K562 (cell line): ENCODE data around the gene TMEM19. TPM values are rescaled to one million over a fixed set of nuclear protein-coding genes. Genes with fewer than 3 reads are reported as not detected.
A peak's percentile ranks its signal among the peaks of the same experiment; 100 is the strongest.

ENCODE experiments used
- ATAC-seq: fragments of 200-7000 bp; cut with Tn5 transposase; 3 replicates; pipeline ENCODE4 v1.9.1; 2020; ENCODE audit warnings: moderate library complexity
- BruUV-seq: library from RNA; stranded (reverse); fragments of 400-500 nt; replicated peaks from 2 replicates; lab custom pipeline; 2021; lab: Mats Ljungman, UMichigan
- CTCF ChIA-PET: fragments of 300-600 bp; formaldehyde crosslinking; extraction: SDS; loops from one replicate; lab custom pipeline; 2021; ENCODE audit warnings: low intra/inter-chr PET ratio; lab: Yijun Ruan, JAX
- POLR2A ChIA-PET: fragments of 300-600, 350-650 bp; sonication (Branson Sonifier 250); formaldehyde crosslinking; extraction: SDS; loops from one replicate; lab custom pipeline; 2021; ENCODE audit warnings: antibody characterized with exemption, inconsistent platforms; lab: Yijun Ruan, JAX
- DNase-seq, 4 experiments: peaks; one replicate each; pipeline versions ENCODE4 v3.0.0 to v3.0.0-alpha.2; 2011 to 2018; ENCODE audit warnings: low spot score in 3 of 4, mixed read lengths in 3 of 4; ENCODE audit errors: extremely low read depth in 1 of 4
- FAIRE-seq: peaks from 2 replicates; lab custom pipeline; 2011; peaks lifted over from hg19 to GRCh38; lab: Jason Lieb, UNC
- H2AFZ ChIP-seq: 2 replicates; pipeline ENCODE4 v1.6.0; 2011; ENCODE audit warnings: low read depth, low read length, control low read depth, inconsistent platforms
- H3K27ac ChIP-seq: fragments of 200-600 bp; 3 replicates; pipeline ENCODE4 v1.8.0; 2011; ENCODE audit warnings: low read depth, mild to moderate bottlenecking, control low read depth, inconsistent platforms, low read length, moderate library complexity, mixed read lengths; ENCODE audit errors: extremely low read depth
- H3K27me3 ChIP-seq, 2 experiments: fragments of 300-600 bp in 1 of 2; 2 replicates in 1 of 2; 3 replicates in 1 of 2; pipeline versions ENCODE4 v1.6.0 to v1.8.0; 2011; ENCODE audit warnings: inconsistent platforms in 2 of 2, low read length in 2 of 2, mild to moderate bottlenecking in 1 of 2, mixed read lengths in 1 of 2, moderate library complexity in 1 of 2; ENCODE audit not compliant: control insufficient read depth in 2 of 2, insufficient read depth in 2 of 2
- H3K36me3 ChIP-seq: fragments of 300-600 bp; 3 replicates; pipeline ENCODE4 v1.8.0; 2011; ENCODE audit warnings: mild to moderate bottlenecking, low read length, inconsistent platforms; ENCODE audit not compliant: control insufficient read depth, insufficient read depth
- H3K4me1 ChIP-seq, 2 experiments: fragments of 200-600 bp in 1 of 2; replicated peaks in 1 of 2; 2 replicates in 1 of 2; 3 replicates in 1 of 2; pipeline versions ENCODE4 v1.5.1 to v1.8.0; 2011; ENCODE audit warnings: inconsistent platforms in 2 of 2, low read length in 2 of 2, mild to moderate bottlenecking in 1 of 2, mixed read lengths in 1 of 2, moderate library complexity in 1 of 2; ENCODE audit not compliant: control insufficient read depth in 2 of 2, insufficient read depth in 2 of 2
- H3K4me2 ChIP-seq: 2 replicates; pipeline ENCODE4 v1.6.1; 2011; ENCODE audit warnings: low read length, control low read depth, inconsistent platforms, mixed read lengths; ENCODE audit not compliant: insufficient read depth
- H3K4me3 ChIP-seq: fragments of 200-600 bp; sonication (generic), shearing (Covaris generic); 2 replicates; pipeline ENCODE4 v1.5.1; 2016; ENCODE audit warnings: control low read depth, inconsistent platforms
- H3K79me2 ChIP-seq: fragments of 200-600 bp; 3 replicates; pipeline ENCODE4 v1.8.0; 2011; ENCODE audit warnings: low read length, inconsistent platforms; ENCODE audit not compliant: control insufficient read depth, insufficient read depth
- H3K9ac ChIP-seq, 2 experiments: 2 replicates each; pipeline versions ENCODE4 v1.6.0 to v1.6.1; 2011; ENCODE audit warnings: low read depth in 2 of 2, low read length in 2 of 2, control low read depth in 1 of 2, inconsistent platforms in 1 of 2, mild to moderate bottlenecking in 1 of 2, mixed read lengths in 1 of 2; ENCODE audit not compliant: insufficient read depth in 1 of 2
- H3K9me1 ChIP-seq: one replicate; pipeline ENCODE4 v1.6.0; 2011; ENCODE audit warnings: inconsistent platforms, mild to moderate bottlenecking, low read length, moderate library complexity; ENCODE audit not compliant: control insufficient read depth, insufficient read depth
- H3K9me3 ChIP-seq: replicated peaks from 2 replicates; pipeline ENCODE4 v1.5.1; 2011; ENCODE audit warnings: low read depth, low read length, inconsistent platforms; ENCODE audit not compliant: control insufficient read depth, insufficient read depth
- H4K20me1 ChIP-seq: replicated peaks from 2 replicates; pipeline ENCODE4 v1.6.1; 2011; ENCODE audit warnings: low read length, inconsistent platforms, mixed read lengths; ENCODE audit not compliant: control insufficient read depth, insufficient read depth
- ATF3 ChIP-seq, 2 experiments: fragments of 450-650 bp in 1 of 2; sonication (generic) in 1 of 2; formaldehyde crosslinking in 1 of 2; IDR thresholded peaks in 1 of 2; conservative IDR thresholded peaks in 1 of 2; 2 replicates each; pipeline versions ENCODE4 v1.6.1 to v1.8.1; 2016 to 2023; ENCODE audit warnings: mild to moderate bottlenecking in 2 of 2, moderate library complexity in 2 of 2, inconsistent platforms in 1 of 2, missing genetic modification reagents in 1 of 2
- C11orf30 ChIP-seq: fragments of 450-650 bp; IDR thresholded peaks from 2 replicates; pipeline ENCODE4 v1.6.1; 2016; ENCODE audit warnings: low read depth, mild to moderate bottlenecking
- DPF2 ChIP-seq: fragments of 450-650 bp; IDR thresholded peaks from 2 replicates; pipeline ENCODE4 v1.6.1; 2016
- EHMT2 ChIP-seq: fragments of 450-650 bp; IDR thresholded peaks from 2 replicates; pipeline ENCODE4 v1.6.1; 2018; ENCODE audit warnings: antibody characterized with exemption
- EP300 ChIP-seq: IDR thresholded peaks from 2 replicates; pipeline ENCODE4 v1.6.1; 2012; ENCODE audit warnings: low read length, improper control_type of control experiment
- FOSL1 ChIP-seq: fragments of 200-800 bp; sonication (Bioruptor generic); conservative IDR thresholded peaks from 2 replicates; pipeline ENCODE4 v1.6.1; 2016; ENCODE audit warnings: missing genetic modification characterization, missing compliant biosample characterization
- HDAC1 ChIP-seq, 2 experiments: fragments of 450-650 bp; IDR thresholded peaks; 2 replicates each; pipeline ENCODE4 v1.6.1; 2016 to 2017; ENCODE audit warnings: inconsistent platforms in 1 of 2, mild to moderate bottlenecking in 1 of 2, moderate library complexity in 1 of 2
- KLF16 ChIP-seq: IDR thresholded peaks from 2 replicates; pipeline ENCODE4 v1.6.1; 2016; ENCODE audit warnings: antibody characterized with exemption
- MEF2D ChIP-seq: conservative IDR thresholded peaks from 2 replicates; pipeline ENCODE4 v1.6.1; 2016; ENCODE audit warnings: low read depth, missing genetic modification characterization, missing compliant biosample characterization
- MEIS2 ChIP-seq: fragments of 450-650 bp; IDR thresholded peaks from 2 replicates; pipeline ENCODE4 v1.6.1; 2014; ENCODE audit warnings: mild to moderate bottlenecking; ENCODE audit not compliant: partially characterized antibody
- NFE2 ChIP-seq: IDR thresholded peaks from 2 replicates; pipeline ENCODE4 v1.6.1; 2014; ENCODE audit warnings: antibody characterized with exemption, low read depth
- RBM14 ChIP-seq: fragments of 200-400 bp; formaldehyde crosslinking; IDR thresholded peaks from 2 replicates; pipeline ENCODE4 v1.6.1; 2018; ENCODE audit warnings: low read depth, mild to moderate bottlenecking, low read length, moderate library complexity, borderline replicate concordance; ENCODE audit not compliant: insufficient read depth
- SMARCA4 ChIP-seq: fragments of 450-650 bp; IDR thresholded peaks from 2 replicates; pipeline ENCODE4 v1.6.1; 2016
- ZNF316 ChIP-seq: fragments of 450-650 bp; IDR thresholded peaks from 2 replicates; pipeline ENCODE4 v1.6.1; 2016
- WGBS: fragments of 100-300 bp; shearing (Covaris generic); methylation state at CpG from one replicate; pipeline ENCODE4 v1.1.6; 2016; ENCODE audit warnings: low coverage, mixed read lengths; ENCODE audit not compliant: insufficient coverage; ENCODE audit errors: missing lambda C conversion rate; 5-methylcytosine and 5-hydroxymethylcytosine counted together
- in situ Hi-C: fragments of 300-500 bp; cut with MboI; formaldehyde crosslinking; loops from 4 replicates; pipeline ENCODE4 v1.15.0; 2018; ENCODE audit warnings: inconsistent platforms, mixed read lengths
- intact Hi-C: fragments of 100-400 bp; cut with micrococcal nuclease; formaldehyde crosslinking; loops from 2 replicates; pipeline ENCODE4 v1.14.2; 2022
- polyA plus RNA-seq, 8 experiments: library from polyadenylated mRNA; depleted of rRNA in 4 of 8; stranded (reverse) in 5 of 8; unstranded in 3 of 8; fragments of >200 nt; fragmentation: Nextera tagmentation in 2 of 8; fragmentation: Illumina TruSeq in 1 of 8; extraction: Ambion mirVana in 2 of 8; extraction: Trizol in 1 of 8; gene quantifications; 2 replicates each; pipeline versions ENCODE4 v1.2.1 to v1.2.3, GENCODE V29; 2011 to 2014; ENCODE audit warnings: inconsistent platforms in 1 of 8, missing spikeins in 1 of 8
- total RNA-seq, 7 experiments: library from RNA; depleted of rRNA in 6 of 7; stranded (reverse); fragments of >200 nt in 6 of 7; fragmentation: Illumina TruSeq in 2 of 7; extraction: Trizol in 2 of 7; gene quantifications; 2 replicates each; pipeline versions ENCODE4 v1.2.1 to v1.2.3, GENCODE V29; 2011 to 2021; ENCODE audit warnings: low replicate concordance in 1 of 7
- TF ChIP-seq, protein P1 (sequence below): fragments of 450-650 bp; IDR thresholded peaks from 2 replicates; pipeline ENCODE4 v1.6.1; 2016; ENCODE audit warnings: mild to moderate bottlenecking

Gene TMEM19
- total and polyA plus RNA-seq, 9 of the 15 experiments (the other 6 are each of a cell fraction or from before 2014, with no cell fraction given), result 8.2 to 24.2 (median 17.2) TPM

- TF ChIP-seq RBM14, result no peak
- peak; percentile 77 for TF ChIP-seq EP300
- TF ChIP-seq, protein P1, sequence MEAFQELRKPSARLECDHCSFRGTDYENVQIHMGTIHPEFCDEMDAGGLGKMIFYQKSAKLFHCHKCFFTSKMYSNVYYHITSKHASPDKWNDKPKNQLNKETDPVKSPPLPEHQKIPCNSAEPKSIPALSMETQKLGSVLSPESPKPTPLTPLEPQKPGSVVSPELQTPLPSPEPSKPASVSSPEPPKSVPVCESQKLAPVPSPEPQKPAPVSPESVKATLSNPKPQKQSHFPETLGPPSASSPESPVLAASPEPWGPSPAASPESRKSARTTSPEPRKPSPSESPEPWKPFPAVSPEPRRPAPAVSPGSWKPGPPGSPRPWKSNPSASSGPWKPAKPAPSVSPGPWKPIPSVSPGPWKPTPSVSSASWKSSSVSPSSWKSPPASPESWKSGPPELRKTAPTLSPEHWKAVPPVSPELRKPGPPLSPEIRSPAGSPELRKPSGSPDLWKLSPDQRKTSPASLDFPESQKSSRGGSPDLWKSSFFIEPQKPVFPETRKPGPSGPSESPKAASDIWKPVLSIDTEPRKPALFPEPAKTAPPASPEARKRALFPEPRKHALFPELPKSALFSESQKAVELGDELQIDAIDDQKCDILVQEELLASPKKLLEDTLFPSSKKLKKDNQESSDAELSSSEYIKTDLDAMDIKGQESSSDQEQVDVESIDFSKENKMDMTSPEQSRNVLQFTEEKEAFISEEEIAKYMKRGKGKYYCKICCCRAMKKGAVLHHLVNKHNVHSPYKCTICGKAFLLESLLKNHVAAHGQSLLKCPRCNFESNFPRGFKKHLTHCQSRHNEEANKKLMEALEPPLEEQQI, result peak; percentile 58; the same call in 1 of the 2 replicates
- TF ChIP-seq MEF2D (tag), result 0 out of 2 replicates have a peak, but pooled peaks have one; percentile 12
Measured at GRCh38 chr12:71671816-71672215, 14.1 kb upstream of the TMEM19 start (continued).

DNA sequence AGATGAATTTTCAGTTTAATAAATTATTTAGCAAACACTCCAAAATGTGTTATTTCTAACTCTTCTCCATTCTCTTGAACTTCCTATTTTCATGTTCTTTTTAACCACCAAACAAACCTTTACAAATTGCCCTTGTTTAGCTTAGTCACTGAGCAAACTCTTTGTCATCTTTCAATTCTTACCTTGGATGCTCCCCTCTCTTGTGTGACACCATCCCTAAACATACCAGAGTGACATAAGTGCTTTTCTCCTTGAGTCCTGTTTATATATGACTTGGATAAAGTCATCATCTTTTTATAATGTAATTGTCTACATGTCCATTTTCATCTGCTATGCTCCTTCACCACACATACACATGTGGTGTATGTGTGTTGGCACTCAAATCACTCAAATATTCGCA, 3.4 kb upstream of the TMEM19 start:
- no peak overlapping the region for H3K4me2 ChIP-seq
- H3K36me3 ChIP-seq, result no peaks in the 10 kb centered on the region
- H3K9me1 ChIP-seq, result no peaks in the 10 kb centered on the region
- FAIRE-seq (no peak), DNase-seq (peak in 1 of 4 experiments; percentile 28), ATAC-seq (no peak)
- H3K27me3 ChIP-seq, result no peaks in the 10 kb centered on the region
- no peaks in the 10 kb centered on the region for H4K20me1 ChIP-seq
- TF ChIP-seq NFE2, result peak; percentile 46
- peak; percentile 52; the same call in 1 of the 2 replicates for TF ChIP-seq C11orf30
- TF ChIP-seq EHMT2, result 0 out of 2 replicates have a peak, but pooled peaks have one; percentile 13
- no peak for TF ChIP-seq HDAC1 (IDR thresholded peaks at IDR 0.05)
- TF ChIP-seq ATF3 (IDR thresholded peaks at IDR 0.05), result peak; percentile 68
- TF ChIP-seq ATF3 (CRISPR knock-in tag; conservative IDR thresholded peaks at IDR 0.05), result no peak
- 0 out of 2 replicates have a peak, but pooled peaks have one; percentile 10 for TF ChIP-seq DPF2
- TF ChIP-seq KLF16, result no peak
- peak; percentile 47; the same call in 1 of the 2 replicates for TF ChIP-seq ZNF316
- TF ChIP-seq FOSL1 (tag), result 0 out of 2 replicates have a peak, but pooled peaks have one; percentile 32
- peak; percentile 25 for TF ChIP-seq MEIS2
- 0 out of 2 replicates have a peak, but pooled peaks have one; percentile 30 for TF ChIP-seq SMARCA4
- H3K27ac ChIP-seq, result no peak overlapping the region
- 50% methylated on average over 1 of the region's 1 CpG for WGBS
- no peak overlapping the region for H3K9ac ChIP-seq
- in situ Hi-C loops (no loop called here), intact Hi-C loops (no loop called here)
- CTCF ChIA-PET, result no interaction called here
- H3K9me3 ChIP-seq, result no peaks in the 10 kb centered on the region
- no peak overlapping the region for H3K4me3 ChIP-seq
- peaks cover 10% of the 10 kb centered on the region; the same call in 2 of the 3 replicates for H3K79me2 ChIP-seq
- POLR2A ChIA-PET, result interaction anchor here (0.5 to 0.9 kb wide), 2 partner anchors 19 to 1632 kb away, joined by 3 to 6 read pairs; partner anchors contain the start of gene ZFC3H1
- peaks cover 2 to 6% of the 10 kb centered on the region in 2 experiments; a peak in 1 of 5 replicates for H3K4me1 ChIP-seq
- no TSS peak for BruUV-seq
- H2AFZ ChIP-seq, result 0 out of 2 replicates have a peak overlapping the region, but pooled peaks have one; percentile 3
